B cell (primary cell): ENCODE measurements around the gene SEPHS2. TPM values are rescaled to one million over a fixed set of nuclear protein-coding genes. Genes with fewer than 3 reads are reported as not detected.
A peak's percentile ranks its signal among the peaks of the same experiment; 100 is the strongest.

Experiments
- ATAC-seq: fragments of 200-7000 bp; cut with Tn5 transposase; one replicate; pipeline ENCODE4 v1.10.0; 2021; ENCODE audit warnings: low read depth, mild to moderate bottlenecking, moderate number of reproducible peaks, moderate library complexity
- CTCF ChIA-PET: fragments of 350-600 bp; sonication (Branson Sonifier 250); formaldehyde crosslinking; loops from one replicate; lab custom pipeline; 2021; ENCODE audit warnings: antibody characterized with exemption, inconsistent platforms; lab: Charles Lee
- POLR2A ChIA-PET: fragments of 350-600 bp; sonication (Branson Sonifier 250); formaldehyde crosslinking; loops from one replicate; lab custom pipeline; 2021; ENCODE audit warnings: antibody characterized with exemption; lab: Charles Lee
- DNase-seq: peaks from one replicate; pipeline ENCODE4 v3.0.0; 2013
- H2AFZ ChIP-seq: 2 replicates; pipeline ENCODE4 v1.6.1; 2012; ENCODE audit warnings: mild to moderate bottlenecking, low read depth, low read length; ENCODE audit not compliant: insufficient read depth, poor library complexity, severe bottlenecking
- H3K27ac ChIP-seq, 2 donors: 1 replicate in 1 of 2; 2 replicates in 1 of 2; pipeline ENCODE4 v1.5.1; 2012 to 2013; ENCODE audit warnings: low read length in 2 of 2, mild to moderate bottlenecking in 2 of 2, moderate library complexity in 1 of 2
- H3K27me3 ChIP-seq, 4 experiments: fragments of 200-600 bp in 1 of 4; sonication (generic) in 1 of 4; replicated peaks in 1 of 4; 1 replicate in 2 of 4; 2 replicates in 2 of 4; pipeline versions ENCODE4 v1.6.1 to v1.7.0; 2013 to 2016; ENCODE audit warnings: low read length in 3 of 4, mild to moderate bottlenecking in 2 of 4, mixed read lengths in 1 of 4, moderate library complexity in 1 of 4; ENCODE audit not compliant: insufficient read depth in 4 of 4, control insufficient read depth in 3 of 4; ENCODE audit errors: control extremely low read depth in 1 of 4
- H3K36me3 ChIP-seq, 2 experiments: replicated peaks in 1 of 2; 1 replicate in 1 of 2; 2 replicates in 1 of 2; pipeline versions ENCODE4 v1.6.1 to v1.7.1; 2013; ENCODE audit warnings: low read length in 1 of 2; ENCODE audit not compliant: insufficient read depth in 2 of 2, control insufficient read depth in 1 of 2; ENCODE audit errors: control extremely low read depth in 1 of 2, extremely low read depth in 1 of 2
- H3K4me1 ChIP-seq, 2 donors: fragments of 200-600 bp in 1 of 2; sonication (generic) in 1 of 2; 1 replicate in 1 of 2; 2 replicates in 1 of 2; pipeline versions ENCODE4 v1.5.1 to v1.6.1; 2013 to 2017; ENCODE audit warnings: low read length in 2 of 2; ENCODE audit not compliant: control insufficient read depth in 2 of 2, insufficient read depth in 2 of 2
- H3K4me2 ChIP-seq: replicated peaks from 2 replicates; pipeline ENCODE3; 2012; ENCODE audit warnings: mild to moderate bottlenecking, low read depth, low read length; ENCODE audit not compliant: poor library complexity, severe bottlenecking
- H3K4me3 ChIP-seq, 5 experiments: fragments of 200-600 bp in 1 of 5; sonication (generic) in 1 of 5; 1 replicate in 3 of 5; 2 replicates in 2 of 5; pipeline versions ENCODE4 v1.5.1 to v1.7.0; 2011 to 2016; ENCODE audit warnings: low read length in 4 of 5, mild to moderate bottlenecking in 4 of 5, low read depth in 2 of 5, control low read depth in 1 of 5, moderate library complexity in 1 of 5; ENCODE audit not compliant: insufficient read depth in 1 of 5; ENCODE audit errors: control extremely low read depth in 1 of 5, extremely low read depth in 1 of 5
- H3K79me2 ChIP-seq: fragments of 200-600 bp; sonication (generic); one replicate; pipeline ENCODE4 v1.6.0; 2016; ENCODE audit warnings: low read length; ENCODE audit not compliant: control insufficient read depth, insufficient read depth
- H3K9ac ChIP-seq: fragments of 200-600 bp; sonication (generic); 2 replicates; pipeline ENCODE4 v1.6.1; 2017; ENCODE audit warnings: mild to moderate bottlenecking, low read length, moderate library complexity
- H3K9me3 ChIP-seq, 3 donors: one replicate each; pipeline versions ENCODE4 v1.6.1 to v1.7.1; 2013; ENCODE audit warnings: low read length in 2 of 3; ENCODE audit not compliant: control insufficient read depth in 2 of 3, insufficient read depth in 1 of 3; ENCODE audit errors: control extremely low read depth in 1 of 3
- H4K20me1 ChIP-seq: 2 replicates; pipeline ENCODE4 v1.6.0; 2012; ENCODE audit warnings: mild to moderate bottlenecking, low read length; ENCODE audit not compliant: insufficient read depth, control insufficient read depth, poor library complexity, severe bottlenecking
- H3K27ac Mint-ChIP-seq: one replicate; pipeline ENCODE4 v1.8.0; 2021; ENCODE audit warnings: mixed read lengths
- H3K27me3 Mint-ChIP-seq: one replicate; pipeline ENCODE4 v1.8.0; 2021; ENCODE audit warnings: mixed read lengths
- H3K4me1 Mint-ChIP-seq: one replicate; pipeline ENCODE4 v1.8.0; 2021; ENCODE audit warnings: mixed read lengths
- H3K4me3 Mint-ChIP-seq: one replicate; pipeline ENCODE4 v1.8.0; 2021; ENCODE audit warnings: mixed read lengths
- H3K9me3 Mint-ChIP-seq: one replicate; pipeline ENCODE4 v1.8.0; 2022; ENCODE audit warnings: mixed read lengths; ENCODE audit not compliant: insufficient read depth
- CTCF ChIP-seq: fragments of 200-600 bp; IDR thresholded peaks from one replicate; pipeline ENCODE4 v1.8.0; 2022; ENCODE audit warnings: antibody characterized with exemption, mild to moderate bottlenecking
- EZH2 ChIP-seq: IDR thresholded peaks from 2 replicates; pipeline ENCODE4 v1.6.1; 2012; ENCODE audit warnings: borderline replicate concordance, low read depth, mild to moderate bottlenecking, moderate library complexity, low read length; ENCODE audit not compliant: insufficient read depth, poor library complexity, severe bottlenecking
- WGBS: methylation state at CpG from one replicate; pipeline ENCODE4 v1.1.5; 2013; ENCODE audit warnings: missing lambda C conversion rate; ENCODE audit not compliant: insufficient coverage; 5-methylcytosine and 5-hydroxymethylcytosine counted together
- intact Hi-C: fragments of 100-400 bp; cut with micrococcal nuclease; formaldehyde crosslinking; loops from one replicate; pipeline ENCODE4 v1.10.0; 2022
- polyA plus RNA-seq: library from polyadenylated mRNA; depleted of rRNA; stranded (reverse); fragments of >200 nt; gene quantifications from 2 replicates; pipeline ENCODE4 v1.2.3, GENCODE V29; 2012
- total RNA-seq, 2 donors: library from RNA; stranded (reverse); fragments of 120-200 nt in 1 of 2; gene quantifications; 1 replicate in 1 of 2; 2 replicates in 1 of 2; pipeline versions ENCODE4 v1.2.3 to v1.2.4, GENCODE V29; 2013 to 2022

Gene SEPHS2
- total and polyA plus RNA-seq, 2 donors (not counting 1 experiment from before 2014, with no cell fraction given): 13.8 to 63.2 TPM

GRCh38 chr16:30407102-30407803 lies 38.4 kb downstream of the SEPHS2 start, which contains the start of gene ZNF771:
TSS of gene ZNF771 (plus strand) at chr16:30407606. CDS start at chr16:30408054, 448 bp downstream.
- intact Hi-C loops: loop anchor here (1.0 kb wide), 3 partner anchors 29 to 72 kb away; no protein-coding TSS in a partner anchor
- ChIA-PET CTCF (interaction anchor here (1.0 to 5.4 kb wide), 14 partner anchors 7 to 221 kb away, joined by 3 to 65 read pairs (median 5); partner anchors contain the start of genes DCTPP1, SEPTIN1, TBC1D10B and ZNF48), POLR2A (interaction anchor here (0.5 to 2.0 kb wide), 15 partner anchors 9 to 315 kb away, joined by 3 to 11 read pairs (median 4); partner anchors contain the start of genes CORO1A, DCTPP1, SEPTIN1 and TBX6)
- peak; percentile 94 for DNase-seq
- peak within 1 kb of the TSS; percentile 42 to 57 for H3K27ac ChIP-seq
- no peaks in the 10 kb centered on the region for H3K27me3 ChIP-seq
- TF ChIP-seq EZH2: no peak
- no peak for TF ChIP-seq CTCF
- peaks cover 21% of the 10 kb centered on the region for H3K4me1 Mint-ChIP-seq
- no peaks in the 10 kb centered on the region for H3K9me3 ChIP-seq
- peaks cover 15 to 23% of the 10 kb centered on the region in 2 donors for H3K4me1 ChIP-seq
- ATAC-seq: peak; percentile 91
- peak within 1 kb of the TSS; percentile 96 for H3K27ac Mint-ChIP-seq
- H4K20me1 ChIP-seq: no peaks in the 10 kb centered on the region
- peak within 1 kb of the TSS; percentile 69 for H3K9ac ChIP-seq
- H3K79me2 ChIP-seq: peaks cover 8% of the 10 kb centered on the region
- H3K9me3 Mint-ChIP-seq: no peaks in the 10 kb centered on the region
- H3K4me2 ChIP-seq: peak within 1 kb of the TSS; percentile 93
- H3K36me3 ChIP-seq: peaks cover 0 to 7% of the 10 kb centered on the region in 2 experiments
- H3K4me3 Mint-ChIP-seq: peak within 1 kb of the TSS; percentile 98
- peak within 1 kb of the TSS; percentile 79 for H2AFZ ChIP-seq
- peaks cover 3% of the 10 kb centered on the region for H3K27me3 Mint-ChIP-seq
- under 1% methylated on average over 65 of the region's 65 CpGs for WGBS
- H3K4me3 ChIP-seq: peak within 1 kb of the TSS; percentile 42 to 76 (median 66)

GRCh38 chr16:30406795-30407101 lies 38.9 kb downstream of the SEPHS2 start:
- peak overlapping the region; percentile 69 for H3K9ac ChIP-seq
- peak; percentile 8 for ATAC-seq
- peaks cover 15 to 23% of the 10 kb centered on the region in 2 donors for H3K4me1 ChIP-seq
- 12% methylated on average over 10 of the region's 14 CpGs for whole genome bisulfite sequencing
- H3K27ac Mint-ChIP-seq: peak overlapping the region; percentile 96
- intact Hi-C loops: loop anchor here (1.0 kb wide), 3 partner anchors 28 to 71 kb away; no protein-coding TSS in a partner anchor
- peaks cover 4% of the 10 kb centered on the region for H3K27me3 Mint-ChIP-seq
- peaks cover 21% of the 10 kb centered on the region for H3K4me1 Mint-ChIP-seq
- peak overlapping the region; percentile 93 for H3K4me2 ChIP-seq
- H3K27ac ChIP-seq: peak overlapping the region in 1 of 2 donors; percentile 2
- H3K9me3 Mint-ChIP-seq: no peaks in the 10 kb centered on the region
- ChIA-PET CTCF (interaction anchor here (1.0 to 5.4 kb wide), 12 partner anchors 10 to 222 kb away, joined by 3 to 65 read pairs (median 4); partner anchors contain the start of genes SEPTIN1, TBC1D10B, ZNF48 and ZNF764), POLR2A (interaction anchor here (0.6 to 2.0 kb wide), 12 partner anchors 9 to 584 kb away, joined by 3 to 11 read pairs (median 6); partner anchors contain the start of genes CORO1A, SEPTIN1 and ZNF48)
- H3K79me2 ChIP-seq: peaks cover 8% of the 10 kb centered on the region
- DNase-seq: no peak
- peaks cover 0 to 2% of the 10 kb centered on the region in 2 experiments for H3K36me3 ChIP-seq
- peak overlapping the region; percentile 79 for H2AFZ ChIP-seq
- peak overlapping the region; percentile 42 to 76 (median 66) for H3K4me3 ChIP-seq
- TF ChIP-seq EZH2 (no peak), CTCF (no peak)
- no peaks in the 10 kb centered on the region for H3K27me3 ChIP-seq
- H4K20me1 ChIP-seq: no peaks in the 10 kb centered on the region
- H3K4me3 Mint-ChIP-seq: peak overlapping the region; percentile 98
- no peaks in the 10 kb centered on the region for H3K9me3 ChIP-seq
